Measurements from ENCODE around the gene FIBP. TPM values are rescaled to one million over a fixed set of nuclear protein-coding genes. Genes with fewer than 3 reads are reported as not detected.

The FIBP gene
- total and polyA plus RNA-seq, 12 donors: 57.9 to 183 (median 72.4) TPM

DNA sequence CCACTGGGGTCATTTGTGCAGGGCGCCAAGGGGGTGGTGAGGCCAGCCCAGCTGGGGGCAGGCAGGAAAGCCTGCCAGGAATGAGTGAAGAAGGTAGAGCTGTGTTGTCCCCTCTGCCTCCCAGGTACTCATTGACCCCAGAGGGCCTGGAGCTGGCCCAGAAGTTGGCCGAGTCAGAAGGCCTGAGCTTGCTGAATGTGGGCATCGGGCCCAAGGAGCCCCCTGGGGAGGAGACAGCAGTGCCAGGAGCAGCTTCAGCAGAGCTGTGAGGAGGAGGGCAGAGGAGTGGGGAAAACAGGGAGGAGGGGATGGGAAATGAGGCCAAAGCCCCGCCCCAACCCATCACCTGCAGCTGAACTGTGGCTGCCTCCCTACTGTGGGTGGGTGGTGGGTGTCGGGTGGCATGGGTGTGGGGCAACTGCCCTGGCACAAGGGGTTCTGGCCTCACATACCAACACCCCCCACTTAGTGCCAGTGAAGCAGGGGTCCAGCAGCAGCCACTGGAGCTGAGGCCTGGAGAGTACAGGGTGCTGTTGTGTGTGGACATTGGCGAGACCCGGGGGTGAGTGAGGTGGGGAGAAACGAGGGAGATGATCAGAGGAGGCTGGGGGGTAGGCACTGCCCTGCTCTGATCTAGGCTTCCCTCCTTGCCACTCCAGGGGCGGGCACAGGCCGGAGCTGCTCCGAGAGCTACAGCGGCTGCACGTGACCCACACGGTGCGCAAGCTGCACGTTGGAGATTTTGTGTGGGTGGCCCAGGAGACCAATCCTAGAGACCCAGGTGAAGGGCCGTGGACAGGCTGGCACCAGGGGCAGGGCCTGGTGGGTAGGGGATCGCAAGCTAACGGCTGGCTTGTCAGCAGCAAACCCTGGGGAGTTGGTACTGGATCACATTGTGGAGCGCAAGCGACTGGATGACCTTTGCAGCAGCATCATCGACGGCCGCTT lies 25.1 kb downstream of the FIBP start:
- H3K9me3 ChIP-seq (replicated peaks in 1 of 3): no peaks in the 10 kb centered on the region
- no peak overlapping the region for H3K27ac ChIP-seq
- H3K4me1 ChIP-seq (replicated peaks in 1 of 2): peaks cover 16 to 21% of the 10 kb centered on the region in 2 donors
- no peak for TF ChIP-seq POLR2A (IDR thresholded peaks at IDR 0.05)
- no peak for TF ChIP-seq CTCF (IDR thresholded peaks at IDR 0.05)
- H3K36me3 ChIP-seq (replicated peaks in 1 of 2): peaks cover 0 to 62% of the 10 kb centered on the region in 2 donors
- H3K27me3 ChIP-seq: no peaks in the 10 kb centered on the region
- intact Hi-C loops (cut with DNase I): no loop called here
- H3K4me3 ChIP-seq: no peak overlapping the region
- peak in 5 of 7 donors; percentile 16 to 31 (median 22) for DNase-seq
- 85 to 92% (median 91%) methylated on average over 12 to 24 of the region's 24 CpGs for WGBS, 4 donors

GRCh38 chr11:65862191-65862735 lies 26.0 kb downstream of the FIBP start:
- Histone ChIP-seq H3K4me3 (no peak overlapping the region), H3K27me3 (no peaks in the 10 kb centered on the region), H3K27ac (no peak overlapping the region), H3K9me3 (replicated peaks in 1 of 3) (no peaks in the 10 kb centered on the region), H3K36me3 (replicated peaks in 1 of 2) (peaks cover 0 to 53% of the 10 kb centered on the region in 2 donors), H3K4me1 (replicated peaks in 1 of 2) (peaks cover 16 to 21% of the 10 kb centered on the region in 2 donors)
- 74 to 96% (median 82%) methylated on average over 3 to 5 of the region's 5 CpGs for WGBS, 4 donors
- no peak for TF ChIP-seq POLR2A (IDR thresholded peaks at IDR 0.05)
- no peak for TF ChIP-seq CTCF (IDR thresholded peaks at IDR 0.05)
- DNase-seq: peak in 5 of 7 donors; percentile 18 to 31 (median 20)
- intact Hi-C loops (cut with DNase I): no loop called here

GRCh38 chr11:65861533-65862183 lies 26.6 kb downstream of the FIBP start:
- Histone ChIP-seq H3K4me1 (replicated peaks in 1 of 2) (peaks cover 16 to 22% of the 10 kb centered on the region in 2 donors), H3K4me3 (peak overlapping the region in 1 of 4 donors; percentile 100), H3K36me3 (replicated peaks in 1 of 2) (peaks cover 0 to 46% of the 10 kb centered on the region in 2 donors), H3K27me3 (no peaks in the 10 kb centered on the region), H3K9me3 (replicated peaks in 1 of 3) (no peaks in the 10 kb centered on the region), H3K27ac (peak overlapping the region in 1 of 5 donors; percentile 99)
- WGBS, 4 donors: 76 to 88% (median 86%) methylated on average over 5 to 13 of the region's 13 CpGs
- peak in 5 of 7 donors; percentile 9 to 57 (median 33) for DNase-seq
- TF ChIP-seq CTCF (IDR thresholded peaks at IDR 0.05) (no peak), POLR2A (IDR thresholded peaks at IDR 0.05) (no peak)
- intact Hi-C loops (cut with DNase I): no loop called here

GRCh38 chr11:65861165-65861505 lies 27.1 kb downstream of the FIBP start:
- Histone ChIP-seq H3K4me1 (replicated peaks in 1 of 2) (peaks cover 21 to 27% of the 10 kb centered on the region in 2 donors), H3K4me3 (peak overlapping the region; percentile 37 to 100 (median 84)), H3K9me3 (replicated peaks in 1 of 3) (no peaks in the 10 kb centered on the region), H3K27me3 (no peaks in the 10 kb centered on the region), H3K36me3 (replicated peaks in 1 of 2) (peaks cover 0 to 41% of the 10 kb centered on the region in 2 donors), H3K27ac (peak overlapping the region in 4 of 5 donors; percentile 88 to 99 (median 96))
- DNase-seq: peak in 6 of 7 donors; percentile 17 to 69 (median 42)
- TF ChIP-seq POLR2A (IDR thresholded peaks at IDR 0.05) (no peak), CTCF (IDR thresholded peaks at IDR 0.05) (no peak)
- intact Hi-C loops (cut with DNase I): no loop called here
- 8 to 26% (median 10%) methylated on average over 5 to 14 of the region's 14 CpGs for WGBS, 4 donors
